ENCODE data around the gene RHBDL1.

Gene RHBDL1

DNA sequence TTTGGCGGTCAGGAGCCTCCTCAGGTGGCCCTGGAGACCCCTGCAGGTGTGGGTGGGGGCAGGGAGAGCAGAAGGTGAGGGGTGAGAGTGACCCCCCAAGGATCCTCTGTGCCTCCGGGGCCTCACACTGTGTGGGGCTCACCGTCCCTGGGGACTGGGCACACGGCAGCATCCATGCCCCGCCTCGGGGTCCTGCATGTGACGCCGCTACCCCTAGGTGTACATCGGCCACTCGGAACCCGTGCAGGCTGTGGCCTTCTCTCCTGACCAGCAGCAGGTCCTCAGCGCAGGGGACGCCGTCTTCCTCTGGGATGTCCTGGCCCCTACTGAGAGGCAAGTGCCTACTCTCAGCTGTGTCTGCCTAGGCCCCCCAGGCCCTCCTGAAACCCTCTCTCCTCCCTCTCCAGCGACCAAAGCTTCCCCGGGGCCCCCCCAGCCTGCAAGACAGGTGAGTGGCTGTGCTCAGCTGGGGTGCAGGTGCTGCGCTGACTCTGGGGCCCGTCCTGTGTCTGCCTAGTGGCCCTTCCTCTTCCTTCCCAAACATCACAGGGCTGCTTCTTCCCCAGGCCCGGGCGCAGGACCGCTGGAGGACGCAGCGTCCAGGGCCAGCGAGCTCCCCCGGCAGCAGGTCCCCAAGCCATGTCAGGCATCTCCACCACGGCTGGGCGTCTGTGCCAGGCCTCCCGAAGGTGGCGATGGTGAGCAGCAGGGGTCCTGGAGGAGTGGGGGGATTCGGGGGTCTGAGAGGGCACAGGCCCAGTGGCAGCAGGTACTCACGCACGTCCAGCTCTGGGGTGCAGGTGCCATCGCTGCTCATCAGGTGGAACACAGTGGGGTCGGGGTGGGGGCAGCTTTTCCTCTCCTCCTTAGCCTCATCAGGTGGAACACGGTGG lies 16.5 kb upstream of the RHBDL1 start:
- no peak for DNase-seq

- no peak for DNase-seq
Observed at GRCh38 chr16:659618-660017, 15.9 kb upstream of the RHBDL1 start.

DNA sequence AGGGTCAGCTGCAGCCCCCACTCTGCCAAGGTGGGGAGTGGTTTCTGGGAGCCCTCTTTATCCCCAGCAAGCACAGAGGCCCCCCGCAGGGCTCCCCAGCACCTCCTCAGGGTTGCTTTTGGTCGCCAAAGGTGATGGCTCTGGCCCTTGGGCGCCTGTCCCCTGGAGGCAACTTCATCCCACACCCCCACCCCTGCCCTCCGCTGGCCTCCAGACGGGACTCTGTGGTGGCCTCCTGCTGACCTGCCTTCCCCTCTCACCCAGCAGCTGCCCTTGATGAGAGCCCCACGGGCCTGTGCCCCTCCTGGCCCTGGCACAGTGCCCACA lies 15.4 kb upstream of the RHBDL1 start:
- no peak for DNase-seq

DNA sequence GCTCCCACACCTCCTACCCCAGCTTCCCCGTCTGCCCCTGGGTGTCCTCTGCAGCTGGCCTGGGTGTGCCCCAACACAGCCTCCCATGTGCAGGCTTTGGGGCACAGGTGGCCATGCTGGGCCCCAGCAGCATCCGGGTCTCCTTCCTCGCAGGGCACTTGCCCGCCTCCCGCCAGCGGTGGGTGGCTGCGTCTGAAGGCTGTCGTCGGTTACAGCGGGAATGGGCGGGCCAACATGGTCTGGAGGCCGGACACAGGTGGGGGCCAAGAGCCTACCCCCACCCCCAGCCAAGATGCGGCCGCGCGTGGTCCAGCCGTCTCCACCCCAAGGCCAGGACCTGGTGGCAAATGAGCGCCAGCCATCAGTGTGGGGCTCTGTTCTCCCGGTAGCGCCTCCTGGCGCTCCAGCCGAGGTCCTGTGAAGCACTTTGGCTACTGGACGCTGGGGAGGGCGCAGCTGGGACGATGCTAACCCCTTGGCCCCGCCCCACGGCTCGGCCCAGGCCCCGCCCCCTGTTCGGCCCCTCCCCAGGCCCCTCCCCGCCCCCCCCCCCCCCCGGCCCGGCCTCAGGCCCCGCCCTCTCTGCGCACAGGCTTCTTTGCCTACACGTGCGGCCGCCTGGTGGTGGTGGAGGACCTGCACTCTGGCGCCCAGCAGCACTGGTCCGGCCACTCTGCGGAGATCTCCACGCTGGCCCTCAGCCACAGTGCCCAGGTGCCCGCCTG lies 14.8 kb upstream of the RHBDL1 start:
- peak; percentile 66 for DNase-seq

DNA sequence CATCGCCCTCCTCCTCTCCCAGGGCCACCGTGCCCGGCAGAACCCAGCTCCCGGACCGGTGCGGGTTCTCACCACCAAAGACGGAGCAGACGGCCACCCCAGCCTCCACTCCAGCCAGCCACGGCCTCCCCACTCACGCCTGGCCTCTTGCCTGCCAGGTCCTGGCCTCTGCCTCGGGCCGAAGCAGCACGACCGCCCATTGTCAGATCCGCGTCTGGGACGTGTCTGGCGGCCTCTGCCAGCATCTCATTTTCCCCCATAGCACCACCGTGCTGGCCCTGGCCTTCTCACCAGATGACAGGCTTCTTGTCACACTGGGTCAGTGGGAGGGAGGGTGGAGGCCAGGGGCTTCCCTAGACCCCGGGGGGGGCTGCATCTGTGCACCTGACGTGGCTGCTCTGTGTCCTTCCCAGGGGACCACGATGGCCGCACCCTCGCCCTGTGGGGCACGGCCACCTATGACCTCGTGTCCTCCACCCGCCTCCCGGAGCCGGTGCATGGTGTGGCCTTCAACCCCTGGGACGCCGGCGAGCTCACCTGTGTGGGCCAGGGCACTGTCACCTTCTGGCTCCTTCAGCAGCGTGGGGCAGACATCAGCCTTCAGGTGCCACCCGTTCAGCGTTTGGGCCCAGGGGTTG lies 14.2 kb upstream of the RHBDL1 start:
- no peak for DNase-seq

DNA sequence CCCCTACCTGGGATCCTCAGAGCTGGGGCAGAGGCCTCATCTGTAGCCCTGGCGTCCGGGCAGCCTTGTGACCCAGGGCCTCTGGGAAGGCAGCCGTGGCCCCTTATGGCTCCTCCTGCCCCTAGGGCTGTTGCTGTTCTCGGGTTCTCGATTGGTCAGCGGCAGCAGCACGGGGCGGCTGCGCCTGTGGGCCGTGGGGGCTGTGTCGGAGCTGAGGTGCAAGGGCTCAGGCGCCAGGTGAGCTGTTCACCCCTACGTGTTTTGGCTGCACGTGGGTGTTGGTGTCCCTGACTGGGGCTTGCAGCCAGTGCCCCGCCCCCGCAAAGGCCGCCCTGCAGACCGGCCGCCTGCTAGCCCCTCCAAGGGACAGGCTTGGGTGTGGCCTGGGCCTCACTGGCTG lies 13.4 kb upstream of the RHBDL1 start:
- DNase-seq: no peak

GRCh38 chr16:662597-662996 lies 12.9 kb upstream of the RHBDL1 start:
- DNase-seq: no peak

DNA sequence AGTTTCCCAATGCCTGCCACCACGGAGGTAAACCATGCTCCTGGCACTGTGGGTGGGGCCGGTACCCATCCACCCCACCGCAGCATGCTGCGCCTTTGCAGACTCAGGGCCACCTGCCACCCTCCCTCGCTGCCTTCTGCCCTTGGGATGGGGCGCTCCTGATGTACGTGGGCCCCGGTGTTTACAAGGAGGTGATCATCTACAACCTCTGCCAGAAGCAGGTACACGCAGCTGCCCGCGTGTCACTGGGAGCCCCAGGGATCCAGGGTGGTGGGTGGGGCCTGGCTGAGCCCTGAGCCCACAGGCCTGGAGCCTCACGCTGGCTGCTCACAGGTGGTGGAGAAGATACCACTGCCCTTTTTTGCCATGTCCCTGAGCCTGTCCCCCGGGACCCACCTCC lies 8.9 kb upstream of the RHBDL1 start:
- no peak for DNase-seq

GRCh38 chr16:667113-667779 lies 8.2 kb upstream of the RHBDL1 start:
- no peak for DNase-seq

GRCh38 chr16:667780-668518 lies 7.5 kb upstream of the RHBDL1 start, which contains the start of gene RHOT2:
TSS of gene RHOT2 (plus strand) at chr16:668132. CDS start at chr16:668200, 68 bp downstream.
- peak; percentile 90 for DNase-seq

DNA sequence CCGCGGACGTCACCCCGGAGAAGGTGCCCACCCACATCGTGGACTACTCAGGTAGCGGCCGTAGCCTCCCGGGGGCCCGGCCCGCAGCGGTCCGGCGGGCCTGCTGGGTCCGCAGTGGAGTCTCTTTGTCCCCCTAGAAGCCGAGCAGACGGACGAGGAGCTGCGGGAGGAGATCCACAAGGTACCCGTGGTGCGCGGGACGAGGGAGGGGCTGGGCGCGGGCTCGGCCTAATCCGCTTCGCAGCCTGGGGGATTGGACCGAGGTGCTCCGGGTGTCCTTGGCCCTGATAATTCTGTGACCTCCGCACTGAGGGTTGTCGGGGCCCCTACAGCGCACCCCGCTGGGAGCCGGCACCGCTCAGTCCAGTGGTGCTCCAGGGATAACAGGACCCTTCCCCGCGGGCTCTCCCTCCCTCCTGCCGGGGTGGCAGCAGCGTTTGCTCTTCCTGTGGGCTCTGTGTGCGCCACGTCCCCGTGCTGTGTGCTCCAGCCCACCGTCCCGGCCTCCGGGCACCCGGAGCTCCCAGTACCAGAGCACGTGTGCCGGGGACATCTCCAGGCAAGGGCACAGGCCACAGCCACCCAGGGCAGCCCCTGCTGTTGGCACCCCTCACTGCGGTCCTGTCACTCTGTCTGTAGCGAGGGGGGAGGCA lies 6.8 kb upstream of the RHBDL1 start:
- no peak for DNase-seq

GRCh38 chr16:669666-670065 lies 5.8 kb upstream of the RHBDL1 start:
- DNase-seq: no peak

DNA sequence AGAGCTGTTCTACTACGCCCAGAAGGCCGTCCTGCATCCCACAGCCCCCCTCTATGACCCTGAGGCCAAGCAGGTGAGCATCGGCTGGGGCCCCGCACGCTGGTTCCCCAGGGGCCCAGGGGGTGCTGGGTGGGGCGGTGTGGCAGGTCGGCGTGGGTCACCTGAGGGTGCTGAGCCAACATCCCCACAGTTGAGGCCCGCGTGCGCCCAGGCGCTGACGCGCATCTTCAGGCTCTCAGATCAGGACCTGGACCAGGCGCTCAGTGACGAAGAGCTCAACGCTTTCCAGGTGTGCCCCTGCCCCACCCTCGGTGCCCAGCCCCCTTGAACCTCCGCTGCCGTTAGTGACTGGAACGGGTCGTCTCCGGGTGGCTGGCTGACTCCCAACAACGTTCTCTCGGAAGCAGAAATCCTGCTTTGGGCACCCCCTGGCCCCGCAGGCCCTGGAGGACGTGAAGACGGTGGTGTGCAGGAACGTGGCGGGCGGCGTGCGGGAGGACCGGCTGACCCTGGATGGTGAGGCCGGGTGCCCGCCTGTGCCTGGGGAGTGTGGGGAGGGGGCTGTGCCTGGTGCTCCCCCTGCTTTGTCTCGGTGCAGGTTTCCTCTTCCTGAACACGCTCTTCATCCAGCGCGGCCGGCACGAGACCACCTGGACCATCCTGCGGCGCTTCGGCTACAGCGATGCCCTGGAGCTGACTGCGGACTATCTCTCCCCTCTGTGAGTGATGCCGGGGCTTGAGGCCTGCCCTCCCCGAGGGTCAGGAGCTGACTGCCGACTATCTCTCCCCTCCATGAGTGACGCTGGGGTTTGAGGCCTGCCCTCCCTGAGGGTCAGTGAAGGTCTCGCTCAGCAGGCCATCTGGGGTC lies 4.8 kb upstream of the RHBDL1 start:
- no peak for DNase-seq

DNA sequence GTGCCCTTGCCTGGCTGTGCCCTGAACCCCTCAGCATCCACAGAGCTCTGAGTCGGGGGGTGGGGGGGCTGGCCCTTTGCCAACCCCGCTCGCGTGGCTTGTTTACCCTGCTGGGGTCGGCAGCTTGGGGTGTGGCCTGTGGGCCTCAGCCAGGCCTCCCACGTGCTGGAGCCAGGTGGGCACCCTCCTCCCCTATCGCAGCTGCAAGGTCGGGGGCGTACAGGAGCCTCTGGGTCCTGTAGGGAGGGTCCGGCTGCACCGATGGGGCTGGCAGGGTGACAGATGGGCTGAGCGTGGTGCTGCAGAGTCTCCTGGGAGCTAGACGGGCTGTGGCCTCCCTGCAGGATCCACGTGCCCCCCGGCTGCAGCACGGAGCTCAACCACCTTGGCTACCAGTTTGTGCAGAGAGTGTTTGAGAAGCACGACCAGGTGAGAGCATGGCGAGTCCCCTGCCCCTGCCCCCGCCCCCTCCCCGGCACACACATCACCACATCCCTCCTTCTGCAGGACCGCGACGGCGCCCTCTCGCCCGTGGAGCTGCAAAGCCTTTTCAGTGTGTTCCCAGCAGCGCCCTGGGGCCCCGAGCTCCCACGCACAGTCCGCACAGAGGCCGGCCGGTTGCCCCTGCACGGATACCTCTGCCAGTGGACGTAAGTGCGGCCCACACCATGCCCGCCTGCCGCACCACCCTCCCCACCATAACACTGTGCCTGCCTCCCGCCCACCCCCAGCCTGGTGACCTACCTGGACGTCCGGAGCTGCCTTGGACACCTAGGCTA lies 3.9 kb upstream of the RHBDL1 start:
- no peak for DNase-seq

DNA sequence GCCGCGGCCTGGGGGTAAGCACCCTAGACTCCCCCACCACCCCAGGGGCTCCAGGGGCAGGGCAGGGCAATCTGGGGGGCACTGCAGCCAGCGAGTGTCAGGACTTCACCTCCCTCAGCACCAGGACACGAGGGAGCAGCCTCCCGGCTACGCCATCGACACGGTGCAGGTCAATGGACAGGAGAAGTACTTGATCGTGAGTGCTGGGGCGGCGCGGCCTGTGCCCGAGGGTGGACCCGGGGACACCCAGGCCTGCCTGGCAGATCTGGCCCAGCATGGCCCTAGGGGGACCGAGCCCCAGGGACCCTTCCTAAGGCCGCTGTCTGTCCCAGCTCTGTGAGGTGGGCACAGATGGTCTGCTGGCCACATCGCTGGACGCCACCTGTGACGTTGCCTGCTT lies 3.1 kb upstream of the RHBDL1 start:
- DNase-seq: no peak

DNA sequence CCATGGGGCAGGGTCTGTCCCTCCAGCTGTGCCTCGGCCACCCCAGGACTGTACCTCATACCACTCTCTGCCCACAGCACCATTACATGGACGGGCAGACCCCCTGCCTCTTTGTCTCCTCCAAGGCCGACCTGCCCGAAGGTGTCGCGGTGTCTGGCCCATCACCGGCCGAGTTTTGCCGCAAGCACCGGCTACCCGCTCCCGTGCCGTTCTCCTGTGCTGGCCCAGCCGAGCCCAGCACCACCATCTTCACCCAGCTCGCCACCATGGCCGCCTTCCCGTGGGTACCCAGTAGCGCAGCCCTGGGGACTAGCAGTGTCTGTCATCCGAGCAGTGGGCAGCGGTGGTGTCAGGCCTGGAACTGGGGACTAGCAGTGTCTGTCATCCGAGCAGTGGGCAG lies 2.6 kb upstream of the RHBDL1 start:
- DNase-seq: no peak

DNA sequence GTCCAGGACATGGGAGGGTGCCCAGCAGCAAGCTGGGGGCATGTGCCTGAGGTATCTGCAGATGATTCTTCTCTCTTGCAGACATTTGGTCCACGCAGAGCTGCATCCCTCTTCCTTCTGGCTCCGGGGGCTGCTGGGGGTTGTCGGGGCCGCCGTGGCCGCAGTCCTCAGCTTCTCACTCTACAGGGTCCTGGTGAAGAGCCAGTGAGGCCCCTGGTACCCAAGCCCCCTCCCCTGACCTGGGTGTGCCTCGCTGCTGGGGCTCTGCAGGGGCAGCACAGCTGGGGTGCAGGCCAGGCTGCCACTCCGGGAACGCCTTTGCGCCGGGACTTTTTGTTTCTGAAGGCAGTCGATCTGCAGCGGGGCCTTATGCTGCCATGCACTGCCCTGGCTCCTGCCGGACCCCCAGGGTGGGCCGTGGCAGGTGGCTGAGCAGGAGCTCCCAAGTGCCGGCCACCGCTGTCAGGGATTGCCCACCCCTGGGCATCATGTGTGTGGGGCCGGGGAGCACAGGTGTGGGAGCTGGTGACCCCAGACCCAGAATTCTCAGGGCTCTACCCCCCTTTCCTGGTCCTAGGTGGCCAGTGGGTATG lies 2.0 kb upstream of the RHBDL1 start:
- no peak for DNase-seq

DNA sequence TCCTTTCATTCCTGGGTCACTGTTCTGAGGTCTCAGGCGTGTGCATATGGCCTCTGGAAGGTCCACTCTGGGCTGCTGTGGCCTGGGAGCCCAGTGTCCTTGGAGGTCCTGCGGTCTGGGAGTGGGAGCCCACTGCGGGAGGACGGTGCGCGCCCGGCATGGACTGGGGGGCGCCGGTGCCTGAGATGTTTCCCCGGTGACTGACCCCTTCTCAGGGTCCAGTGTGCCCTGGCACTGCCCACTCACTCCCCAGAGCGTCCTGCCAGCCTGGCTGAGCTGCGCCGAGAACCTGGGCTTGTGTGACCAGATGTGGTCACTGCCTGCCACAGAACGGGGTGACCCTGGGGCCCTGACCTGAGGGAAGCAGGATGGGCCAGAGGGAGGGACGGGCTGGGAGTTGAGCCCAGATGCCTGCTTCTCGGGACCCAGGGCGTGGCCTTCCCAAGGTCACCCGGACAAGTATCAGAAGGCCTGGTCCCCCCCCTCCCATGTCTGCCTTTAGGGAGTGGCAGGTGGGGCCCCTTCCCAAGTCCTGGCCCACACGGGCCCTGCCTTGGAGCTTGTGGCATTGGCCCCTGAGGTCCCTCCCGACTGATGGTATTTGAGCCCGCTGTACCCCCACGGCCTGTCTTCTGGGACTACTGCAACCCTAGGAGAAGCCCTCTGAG lies 1.1 kb upstream of the RHBDL1 start:
- no peak for DNase-seq
